NB4 (cell line): ENCODE measurements around the gene CEP128.

Source experiments
- CTCF ChIP-seq: IDR thresholded peaks from one replicate; pipeline ENCODE4 v1.5.1; 2012; ENCODE audit warnings: low read depth, low read length
- TF ChIP-seq, protein P1 (sequence below): IDR thresholded peaks from 2 replicates; pipeline ENCODE4 v1.6.1; 2011; ENCODE audit warnings: low read depth, low read length

DNA sequence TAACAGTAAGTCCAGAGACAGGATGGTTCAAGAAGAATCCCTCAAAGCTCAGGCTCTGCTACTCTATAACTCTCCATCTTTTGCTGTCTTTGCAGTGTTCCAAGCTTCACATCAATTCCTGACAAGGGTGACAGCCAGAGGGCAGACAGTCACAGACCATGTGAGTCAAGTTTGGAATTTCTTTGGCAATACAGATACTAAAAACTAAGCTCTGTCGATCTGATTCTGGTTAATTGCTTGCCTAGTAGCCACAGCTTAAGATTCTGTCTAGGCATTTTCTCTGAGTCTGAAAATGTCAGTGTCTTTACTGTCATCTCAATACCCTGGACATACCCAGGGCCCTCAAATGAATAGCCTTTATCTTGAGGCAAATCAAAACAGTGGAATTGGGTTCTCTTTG is 153.7 kb downstream of the CEP128 start:
- TF ChIP-seq CTCF: no peak
- TF ChIP-seq, protein P1, sequence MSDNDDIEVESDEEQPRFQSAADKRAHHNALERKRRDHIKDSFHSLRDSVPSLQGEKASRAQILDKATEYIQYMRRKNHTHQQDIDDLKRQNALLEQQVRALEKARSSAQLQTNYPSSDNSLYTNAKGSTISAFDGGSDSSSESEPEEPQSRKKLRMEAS: no peak
